ENCODE data around the gene MBP.

Gene MBP

GRCh38 chr18:77139619-77140018 lies 7.0 kb upstream of the MBP start:
- Histone ChIP-seq H3K4me3 (ENCODE audit: low read length) (no peak overlapping the region), H3K9ac (ENCODE audit: low read depth, low read length) (no peak overlapping the region), H3K36me3 (ENCODE audit: insufficient read depth, low read length) (no peaks in the 10 kb centered on the region), H3K4me2 (ENCODE audit: low read length) (no peak overlapping the region), H3K4me1 (ENCODE audit: control insufficient read depth, insufficient read depth, low read length) (peaks cover 10% of the 10 kb centered on the region), H3K27me3 (ENCODE audit: control insufficient read depth, insufficient read depth, low read length) (peaks cover 2% of the 10 kb centered on the region), H3K9me3 (replicated peaks; ENCODE audit: low read length) (no peaks in the 10 kb centered on the region)

- H3K4me1 ChIP-seq (ENCODE audit: control insufficient read depth, insufficient read depth, low read length), result peaks cover 17% of the 10 kb centered on the region
- peaks cover 2% of the 10 kb centered on the region for H3K27me3 ChIP-seq (ENCODE audit: control insufficient read depth, insufficient read depth, low read length)
- no peak overlapping the region for H3K4me3 ChIP-seq (ENCODE audit: low read length)
- H3K36me3 ChIP-seq (ENCODE audit: insufficient read depth, low read length), result no peaks in the 10 kb centered on the region
- no peak overlapping the region for H3K4me2 ChIP-seq (ENCODE audit: low read length)
- no peaks in the 10 kb centered on the region for H3K9me3 ChIP-seq (replicated peaks; ENCODE audit: low read length)
- no peak overlapping the region for H3K9ac ChIP-seq (ENCODE audit: low read depth, low read length)
These were observed 5.7 kb upstream of the MBP start for GRCh38 chr18:77138270-77138669.

- Histone ChIP-seq H3K4me1 (ENCODE audit: control insufficient read depth, insufficient read depth, low read length) (peaks cover 21% of the 10 kb centered on the region), H3K4me2 (ENCODE audit: low read length) (no peak overlapping the region), H3K4me3 (ENCODE audit: low read length) (no peak overlapping the region), H3K9me3 (replicated peaks; ENCODE audit: low read length) (no peaks in the 10 kb centered on the region), H3K27me3 (ENCODE audit: control insufficient read depth, insufficient read depth, low read length) (peaks cover 6% of the 10 kb centered on the region), H3K36me3 (ENCODE audit: insufficient read depth, low read length) (no peaks in the 10 kb centered on the region), H3K9ac (ENCODE audit: low read depth, low read length) (no peak overlapping the region)
These were observed 5.3 kb upstream of the MBP start for GRCh38 chr18:77137851-77138250.

- H3K4me1 ChIP-seq (ENCODE audit: control insufficient read depth, insufficient read depth, low read length), result peaks cover 28% of the 10 kb centered on the region
- H3K36me3 ChIP-seq (ENCODE audit: insufficient read depth, low read length), result no peaks in the 10 kb centered on the region
- H3K27me3 ChIP-seq (ENCODE audit: control insufficient read depth, insufficient read depth, low read length), result peaks cover 9% of the 10 kb centered on the region
- no peak overlapping the region for H3K4me3 ChIP-seq (ENCODE audit: low read length)
- no peak overlapping the region for H3K4me2 ChIP-seq (ENCODE audit: low read length)
- H3K9me3 ChIP-seq (replicated peaks; ENCODE audit: low read length), result no peaks in the 10 kb centered on the region
- no peak overlapping the region for H3K9ac ChIP-seq (ENCODE audit: low read depth, low read length)
These were observed 4.5 kb upstream of the MBP start for GRCh38 chr18:77136871-77137665.

- peaks cover 18% of the 10 kb centered on the region for H3K27me3 ChIP-seq (ENCODE audit: control insufficient read depth, insufficient read depth, low read length)
- H3K4me3 ChIP-seq (ENCODE audit: low read length), result no peak overlapping the region
- peaks cover 37% of the 10 kb centered on the region for H3K4me1 ChIP-seq (ENCODE audit: control insufficient read depth, insufficient read depth, low read length)
- H3K9me3 ChIP-seq (replicated peaks; ENCODE audit: low read length), result no peaks in the 10 kb centered on the region
- no peak overlapping the region for H3K4me2 ChIP-seq (ENCODE audit: low read length)
- H3K36me3 ChIP-seq (ENCODE audit: insufficient read depth, low read length), result no peaks in the 10 kb centered on the region
- no peak overlapping the region for H3K9ac ChIP-seq (ENCODE audit: low read depth, low read length)
These were observed 3.6 kb upstream of the MBP start for GRCh38 chr18:77136076-77136718.

- Histone ChIP-seq H3K4me2 (ENCODE audit: low read length) (no peak overlapping the region), H3K36me3 (ENCODE audit: insufficient read depth, low read length) (no peaks in the 10 kb centered on the region), H3K27me3 (ENCODE audit: control insufficient read depth, insufficient read depth, low read length) (peaks cover 24% of the 10 kb centered on the region), H3K9ac (ENCODE audit: low read depth, low read length) (no peak overlapping the region), H3K4me3 (ENCODE audit: low read length) (no peak overlapping the region), H3K9me3 (replicated peaks; ENCODE audit: low read length) (no peaks in the 10 kb centered on the region), H3K4me1 (ENCODE audit: control insufficient read depth, insufficient read depth, low read length) (peaks cover 40% of the 10 kb centered on the region)
These were observed 2.9 kb upstream of the MBP start for GRCh38 chr18:77135339-77136075.

- no peaks in the 10 kb centered on the region for H3K36me3 ChIP-seq (ENCODE audit: insufficient read depth, low read length)
- no peak overlapping the region for H3K4me2 ChIP-seq (ENCODE audit: low read length)
- H3K9me3 ChIP-seq (replicated peaks; ENCODE audit: low read length), result no peaks in the 10 kb centered on the region
- peaks cover 30% of the 10 kb centered on the region for H3K27me3 ChIP-seq (ENCODE audit: control insufficient read depth, insufficient read depth, low read length)
- H3K9ac ChIP-seq (ENCODE audit: low read depth, low read length), result no peak overlapping the region
- peaks cover 40% of the 10 kb centered on the region for H3K4me1 ChIP-seq (ENCODE audit: control insufficient read depth, insufficient read depth, low read length)
- no peak overlapping the region for H3K4me3 ChIP-seq (ENCODE audit: low read length)
These were observed 2.0 kb upstream of the MBP start for GRCh38 chr18:77134611-77135010.

GRCh38 chr18:77133835-77134496 lies 1.4 kb upstream of the MBP start:
- Histone ChIP-seq H3K36me3 (ENCODE audit: insufficient read depth, low read length) (no peaks in the 10 kb centered on the region), H3K27me3 (ENCODE audit: control insufficient read depth, insufficient read depth, low read length) (peaks cover 30% of the 10 kb centered on the region), H3K9ac (ENCODE audit: low read depth, low read length) (no peak overlapping the region), H3K9me3 (replicated peaks; ENCODE audit: low read length) (no peaks in the 10 kb centered on the region), H3K4me2 (ENCODE audit: low read length) (no peak overlapping the region), H3K4me1 (ENCODE audit: control insufficient read depth, insufficient read depth, low read length) (peaks cover 45% of the 10 kb centered on the region), H3K4me3 (ENCODE audit: low read length) (no peak overlapping the region)

- Histone ChIP-seq H3K4me3 (ENCODE audit: low read length) (peak overlapping the region; percentile 63), H3K27me3 (ENCODE audit: control insufficient read depth, insufficient read depth, low read length) (peaks cover 30% of the 10 kb centered on the region), H3K9ac (ENCODE audit: low read depth, low read length) (peak overlapping the region; percentile 71)
These were observed 660 bp upstream of the MBP start for GRCh38 chr18:77133051-77133834.

GRCh38 chr18:77131652-77132368 lies 773 bp downstream of the MBP start:
- Histone ChIP-seq H3K4me1 (ENCODE audit: control insufficient read depth, insufficient read depth, low read length) (peaks cover 50% of the 10 kb centered on the region), H3K4me2 (ENCODE audit: low read length) (peak overlapping the region; percentile 80), H3K9me3 (replicated peaks; ENCODE audit: low read length) (no peaks in the 10 kb centered on the region), H3K27me3 (ENCODE audit: control insufficient read depth, insufficient read depth, low read length) (peaks cover 30% of the 10 kb centered on the region), H3K4me3 (ENCODE audit: low read length) (peak overlapping the region; percentile 63), H3K9ac (ENCODE audit: low read depth, low read length) (peak overlapping the region; percentile 71), H3K36me3 (ENCODE audit: insufficient read depth, low read length) (no peaks in the 10 kb centered on the region)

More at GRCh38 chr18:77133051-77133834, 660 bp upstream of the MBP start:
- H3K36me3 ChIP-seq (ENCODE audit: insufficient read depth, low read length), result no peaks in the 10 kb centered on the region
- no peaks in the 10 kb centered on the region for H3K9me3 ChIP-seq (replicated peaks; ENCODE audit: low read length)
- peaks cover 49% of the 10 kb centered on the region for H3K4me1 ChIP-seq (ENCODE audit: control insufficient read depth, insufficient read depth, low read length)
- peak overlapping the region; percentile 80 for H3K4me2 ChIP-seq (ENCODE audit: low read length)

All from skeletal muscle satellite cell (primary cell).